Immature natural killer cell (primary cell): ENCODE measurements around the gene REG1B. TPM values are rescaled to one million over a fixed set of nuclear protein-coding genes. Genes with fewer than 3 reads are reported as not detected.
"Not testable (repeated sequence)": the region's sequence is repeated elsewhere in the genome, so short reads cannot be mapped to it uniquely, and the experiment has no call there.

Experiments used
- DNase-seq, 3 donors: peaks; one replicate each; pipeline ENCODE4 v3.0.0; 2022; ENCODE audit warnings: mixed read lengths in 1 of 3
- H3K27ac Mint-ChIP-seq, 6 donors: one replicate each; pipeline ENCODE4 v1.8.0; 2020; ENCODE audit warnings: mixed read lengths in 6 of 6, mild to moderate bottlenecking in 5 of 6, inconsistent platforms in 4 of 6, moderate library complexity in 3 of 6
- H3K27me3 Mint-ChIP-seq, 3 donors: one replicate each; pipeline ENCODE4 v1.8.0; 2020 to 2021; ENCODE audit warnings: low read depth in 3 of 3, mild to moderate bottlenecking in 3 of 3, mixed read lengths in 3 of 3, moderate library complexity in 3 of 3, inconsistent platforms in 1 of 3
- H3K36me3 Mint-ChIP-seq, 3 donors: one replicate each; pipeline ENCODE4 v1.8.0; 2020; ENCODE audit warnings: mixed read lengths in 3 of 3, inconsistent platforms in 2 of 3, mild to moderate bottlenecking in 2 of 3
- H3K4me1 Mint-ChIP-seq, 2 donors: one replicate each; pipeline ENCODE4 v1.8.0; 2020; ENCODE audit warnings: inconsistent platforms in 2 of 2, mild to moderate bottlenecking in 2 of 2, mixed read lengths in 2 of 2, moderate library complexity in 1 of 2
- H3K4me3 Mint-ChIP-seq, 5 donors: one replicate each; pipeline ENCODE4 v1.8.0; 2020; ENCODE audit warnings: mild to moderate bottlenecking in 5 of 5, mixed read lengths in 5 of 5, inconsistent platforms in 3 of 5, moderate library complexity in 3 of 5
- H3K9me3 Mint-ChIP-seq, 6 donors: one replicate each; pipeline ENCODE4 v1.8.0; 2020; ENCODE audit warnings: mild to moderate bottlenecking in 6 of 6, mixed read lengths in 6 of 6, inconsistent platforms in 4 of 6, moderate library complexity in 3 of 6
- polyA plus RNA-seq, 3 donors: library from polyadenylated mRNA; unstranded; fragments of 300-500 nt; fragmentation: Illumina TruSeq; gene quantifications; one replicate each; pipeline ENCODE4 v1.2.3, GENCODE V29; 2021

REG1B gene
- polyA plus RNA-seq, 3 donors from 2014 or later: not detected

- Mint-ChIP-seq H3K4me3 (no peak overlapping the region), H3K9me3 (peaks cover 11 to 32% (median 18%) of the 10 kb centered on the region in 6 donors), H3K27me3 (no peaks in the 10 kb centered on the region), H3K36me3 (no peaks in the 10 kb centered on the region), H3K4me1 (no peaks in the 10 kb centered on the region), H3K27ac (no peak overlapping the region)
- no peak for DNase-seq
These were observed 15.4 kb upstream of the REG1B start for GRCh38 chr2:79103214-79103613.

GRCh38 chr2:79101024-79101423 is 13.2 kb upstream of the REG1B start:
- no peaks in the 10 kb centered on the region for H3K4me1 Mint-ChIP-seq
- no peak overlapping the region for H3K27ac Mint-ChIP-seq
- H3K9me3 Mint-ChIP-seq: peaks cover 13 to 41% (median 28%) of the 10 kb centered on the region in 6 donors

GRCh38 chr2:79100285-79100684 is 12.5 kb upstream of the REG1B start:
- Mint-ChIP-seq H3K4me3 (no peak overlapping the region), H3K9me3 (peaks cover 13 to 41% (median 28%) of the 10 kb centered on the region in 6 donors), H3K4me1 (no peaks in the 10 kb centered on the region), H3K27ac (no peak overlapping the region), H3K36me3 (no peaks in the 10 kb centered on the region), H3K27me3 (no peaks in the 10 kb centered on the region)
- no peak for DNase-seq

More at GRCh38 chr2:79101024-79101423, 13.2 kb upstream of the REG1B start:
- Mint-ChIP-seq H3K4me3 (no peak overlapping the region), H3K27me3 (no peaks in the 10 kb centered on the region), H3K36me3 (no peaks in the 10 kb centered on the region)
- DNase-seq: no peak

DNA sequence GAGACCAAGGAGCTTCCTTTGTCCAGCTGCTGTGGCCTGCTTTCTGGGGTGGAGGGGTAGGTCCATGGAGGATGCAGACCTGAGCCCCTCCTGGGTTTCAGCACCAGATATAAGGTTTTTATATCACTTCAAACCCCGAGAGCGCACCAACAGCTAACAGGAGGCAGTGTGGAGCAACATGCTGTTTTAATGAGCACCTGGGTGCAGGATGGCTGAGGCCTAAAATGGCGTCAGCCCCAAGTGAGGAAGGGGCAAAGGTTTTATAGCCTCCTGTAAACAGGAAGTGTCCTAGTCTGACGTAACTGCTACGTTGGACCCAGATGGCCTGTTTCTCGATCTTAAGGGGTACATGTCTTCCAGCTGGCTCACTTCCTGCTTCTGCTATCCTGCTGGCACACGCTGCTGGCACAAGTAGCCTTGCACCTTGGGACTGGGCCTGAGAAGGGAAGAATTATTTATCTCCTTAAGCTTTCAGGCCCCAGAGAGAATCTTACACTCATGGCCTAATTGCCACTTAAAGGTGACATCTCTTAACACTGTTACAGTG is 11.4 kb upstream of the REG1B start:
- no peaks in the 10 kb centered on the region for H3K36me3 Mint-ChIP-seq
- H3K27ac Mint-ChIP-seq: no peak overlapping the region
- no peaks in the 10 kb centered on the region for H3K4me1 Mint-ChIP-seq
- no peak overlapping the region for H3K4me3 Mint-ChIP-seq
- DNase-seq: no peak
- H3K9me3 Mint-ChIP-seq: peaks cover 10 to 34% (median 26%) of the 10 kb centered on the region in 6 donors
- no peaks in the 10 kb centered on the region for H3K27me3 Mint-ChIP-seq

GRCh38 chr2:79097843-79098242 is 10.1 kb upstream of the REG1B start:
- Mint-ChIP-seq H3K36me3 (no peaks in the 10 kb centered on the region), H3K27me3 (no peaks in the 10 kb centered on the region), H3K4me1 (no peaks in the 10 kb centered on the region), H3K27ac (no peak overlapping the region), H3K4me3 (no peak overlapping the region), H3K9me3 (peaks cover 6 to 33% (median 23%) of the 10 kb centered on the region in 6 donors)
- DNase-seq: no peak

- DNase-seq: no peak
- no peak overlapping the region for H3K27ac Mint-ChIP-seq
- peaks cover 4 to 28% (median 9%) of the 10 kb centered on the region in 6 donors for H3K9me3 Mint-ChIP-seq
- H3K4me1 Mint-ChIP-seq: no peaks in the 10 kb centered on the region
- no peaks in the 10 kb centered on the region for H3K27me3 Mint-ChIP-seq
- H3K36me3 Mint-ChIP-seq: no peaks in the 10 kb centered on the region
- H3K4me3 Mint-ChIP-seq: no peak overlapping the region
These were observed 2.9 kb upstream of the REG1B start for GRCh38 chr2:79090693-79091092.

GRCh38 chr2:79086255-79086654 is 1.5 kb downstream of the REG1B start:
- Mint-ChIP-seq H3K36me3 (no peaks in the 10 kb centered on the region), H3K4me3 (no peak overlapping the region), H3K27ac (no peak overlapping the region), H3K27me3 (peaks cover 0 to 2% (median 0%) of the 10 kb centered on the region in 3 donors), H3K4me1 (no peaks in the 10 kb centered on the region), H3K9me3 (peaks cover 12 to 49% (median 20%) of the 10 kb centered on the region in 6 donors)
- no peak for DNase-seq

- peaks cover 0 to 6% (median 4%) of the 10 kb centered on the region in 3 donors for H3K36me3 Mint-ChIP-seq
- no peaks in the 10 kb centered on the region for H3K4me1 Mint-ChIP-seq
- no peak overlapping the region for H3K27ac Mint-ChIP-seq
- H3K27me3 Mint-ChIP-seq: peaks cover 0 to 2% (median 2%) of the 10 kb centered on the region in 3 donors
- H3K4me3 Mint-ChIP-seq: no peak overlapping the region
- no peak for DNase-seq
- peaks cover 20 to 52% (median 27%) of the 10 kb centered on the region in 6 donors for H3K9me3 Mint-ChIP-seq
These were observed 2.4 kb downstream of the REG1B start for GRCh38 chr2:79085382-79085781.

- H3K9me3 Mint-ChIP-seq: peaks cover 24 to 59% (median 30%) of the 10 kb centered on the region in 6 donors
- DNase-seq: no peak
- no peaks in the 10 kb centered on the region for H3K4me1 Mint-ChIP-seq
- H3K27me3 Mint-ChIP-seq: peaks cover 0 to 2% (median 2%) of the 10 kb centered on the region in 3 donors
- no peak overlapping the region for H3K4me3 Mint-ChIP-seq
- H3K36me3 Mint-ChIP-seq: peaks cover 0 to 6% (median 4%) of the 10 kb centered on the region in 3 donors
- H3K27ac Mint-ChIP-seq: no peak overlapping the region
These were observed 3.2 kb downstream of the REG1B start for GRCh38 chr2:79084495-79085135.

DNA sequence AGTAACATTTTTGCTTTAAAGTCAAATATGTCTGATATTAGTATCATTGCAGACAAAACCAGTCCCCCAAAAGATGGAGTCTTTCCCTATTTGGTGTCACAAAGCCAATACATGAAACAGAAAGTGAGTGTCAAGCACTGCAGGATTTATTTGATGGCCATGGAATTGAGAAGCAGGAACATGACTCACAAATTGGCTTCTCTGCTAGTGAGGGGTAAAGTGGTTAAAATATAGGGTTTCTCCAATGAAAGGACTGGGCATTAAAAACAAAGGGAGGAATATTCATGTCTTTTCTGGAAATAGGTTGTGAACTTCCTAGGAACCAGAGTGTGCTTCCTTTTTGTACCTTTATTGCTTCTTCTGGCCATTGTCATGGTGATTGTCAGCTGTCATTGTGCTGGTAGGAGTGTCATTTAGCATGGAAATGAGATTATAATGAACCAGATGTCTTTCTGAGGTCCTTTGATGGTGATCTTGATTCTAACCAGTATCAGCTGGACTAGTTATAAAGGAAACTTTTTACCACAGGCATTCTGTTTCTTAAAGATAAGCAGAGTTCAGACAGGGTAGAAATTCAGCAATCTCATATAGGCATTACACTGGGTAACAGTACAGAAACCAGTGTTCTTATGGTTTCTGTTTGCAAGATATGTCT is 4.1 kb downstream of the REG1B start:
- no peaks in the 10 kb centered on the region for H3K4me1 Mint-ChIP-seq
- peaks cover 27 to 64% (median 35%) of the 10 kb centered on the region in 6 donors for H3K9me3 Mint-ChIP-seq
- H3K27ac Mint-ChIP-seq: no peak overlapping the region
- H3K36me3 Mint-ChIP-seq: peaks cover 0 to 6% (median 4%) of the 10 kb centered on the region in 3 donors
- peaks cover 0 to 2% (median 2%) of the 10 kb centered on the region in 3 donors for H3K27me3 Mint-ChIP-seq
- no peak for DNase-seq
- no peak overlapping the region for H3K4me3 Mint-ChIP-seq

DNA sequence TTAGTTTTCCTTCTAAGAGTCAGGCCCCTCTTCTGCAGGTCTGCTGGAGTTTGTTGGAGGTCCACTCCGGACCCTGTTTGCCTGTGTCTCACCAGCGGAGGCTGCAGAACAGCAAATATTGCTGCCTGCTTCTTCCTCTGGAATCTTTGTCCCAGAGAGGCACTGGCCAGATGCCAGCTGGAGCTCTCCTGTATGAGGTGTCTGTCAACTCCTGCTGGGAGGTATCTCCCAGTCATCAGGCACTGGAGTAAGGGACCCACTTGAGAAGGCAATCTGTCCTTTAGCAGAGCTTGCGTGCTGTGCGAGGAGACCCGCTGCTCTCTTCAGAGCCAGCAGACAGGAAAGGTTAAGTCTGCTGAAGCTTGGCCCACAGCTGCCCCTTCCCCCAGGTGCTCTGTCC is 4.8 kb downstream of the REG1B start:
- H3K27me3 Mint-ChIP-seq: peaks cover under 1 to 2% (median 2%) of the 10 kb centered on the region in 3 donors
- H3K27ac Mint-ChIP-seq: no peak overlapping the region
- peaks cover 0 to 6% (median 4%) of the 10 kb centered on the region in 3 donors for H3K36me3 Mint-ChIP-seq
- no peaks in the 10 kb centered on the region for H3K4me1 Mint-ChIP-seq
- peaks cover 26 to 71% (median 35%) of the 10 kb centered on the region in 6 donors for H3K9me3 Mint-ChIP-seq
- no peak overlapping the region for H3K4me3 Mint-ChIP-seq
- no peak for DNase-seq

GRCh38 chr2:79071078-79071477 is 16.7 kb downstream of the REG1B start:
- H3K9me3 Mint-ChIP-seq: peaks cover 18 to 61% (median 24%) of the 10 kb centered on the region in 6 donors
- no peak for DNase-seq
- no peak overlapping the region for H3K4me3 Mint-ChIP-seq
- no peak overlapping the region for H3K27ac Mint-ChIP-seq
- H3K27me3 Mint-ChIP-seq: peaks cover 0 to 2% (median 0%) of the 10 kb centered on the region in 3 donors
- no peaks in the 10 kb centered on the region for H3K4me1 Mint-ChIP-seq
- no peaks in the 10 kb centered on the region for H3K36me3 Mint-ChIP-seq

DNA sequence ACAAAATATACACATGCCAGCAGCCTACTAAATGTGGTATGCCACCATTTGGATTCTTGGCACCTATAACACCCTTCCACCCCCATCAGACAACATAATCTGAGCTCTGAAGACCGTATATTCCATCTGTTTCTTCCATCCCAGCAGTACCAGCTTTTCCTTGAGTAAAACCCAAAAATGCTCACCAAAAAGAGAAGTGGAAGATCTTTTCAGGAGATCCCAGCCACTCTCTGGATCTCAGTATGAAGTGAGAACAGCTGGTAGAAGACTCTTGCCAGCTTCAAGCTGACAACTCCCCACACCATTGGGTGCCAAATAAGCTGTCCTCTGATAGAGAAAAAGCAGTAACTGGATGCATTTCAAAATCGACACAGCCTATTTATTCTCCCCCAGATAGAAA is 22.6 kb downstream of the REG1B start:
- no peaks in the 10 kb centered on the region for H3K4me1 Mint-ChIP-seq
- H3K4me3 Mint-ChIP-seq: no peak overlapping the region
- H3K36me3 Mint-ChIP-seq: peaks cover 0 to 4% (median 0%) of the 10 kb centered on the region in 3 donors
- peaks cover 0 to 3% (median 0%) of the 10 kb centered on the region in 3 donors for H3K27me3 Mint-ChIP-seq
- no peak overlapping the region for H3K27ac Mint-ChIP-seq
- peaks cover 12 to 69% (median 24%) of the 10 kb centered on the region in 6 donors for H3K9me3 Mint-ChIP-seq
- no peak for DNase-seq

DNA sequence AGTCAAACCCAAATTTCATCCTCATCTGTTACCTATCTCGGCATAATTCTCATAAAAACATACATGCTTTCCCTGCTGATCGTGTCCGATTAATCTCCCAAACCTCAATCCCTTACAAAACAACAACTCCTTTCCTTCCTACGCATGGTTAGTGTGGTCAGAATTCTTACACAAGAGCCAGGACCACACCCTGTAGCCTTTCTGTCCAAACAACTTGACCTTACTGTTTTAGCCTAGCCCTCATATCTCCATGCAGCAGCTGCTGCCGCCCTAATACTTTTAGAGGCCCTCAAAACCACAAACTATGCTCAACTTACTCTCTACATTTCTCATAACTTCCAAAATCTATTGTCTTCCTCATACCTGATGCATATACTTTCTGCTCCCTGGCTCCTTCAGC is 33.0 kb downstream of the REG1B start:
- not testable (repeated sequence) for DNase-seq, H3K4me1 Mint-ChIP-seq, H3K4me3 Mint-ChIP-seq, H3K27ac Mint-ChIP-seq, H3K27me3 Mint-ChIP-seq, H3K36me3 Mint-ChIP-seq
- H3K9me3 Mint-ChIP-seq: peaks cover 11 to 40% (median 17%) of the 10 kb centered on the region in 6 donors
